CD4-positive, CD25-positive, alpha-beta regulatory T cell (primary cell): Measurements from ENCODE around the gene GPR137. TPM values are rescaled to one million over a fixed set of nuclear protein-coding genes. Genes with fewer than 3 reads are reported as not detected.
A peak's percentile ranks its signal among the peaks of the same experiment; 100 is the strongest.

Experiments used
- ATAC-seq, 2 donors: fragments of 150-1000 bp; cut with Tn5 transposase; one replicate each; pipeline ENCODE4 v1.10.0; 2021; ENCODE audit warnings: low read depth in 2 of 2, moderate number of reproducible peaks in 2 of 2, moderate library complexity in 1 of 2
- DNase-seq, 3 donors: peaks; one replicate each; pipeline versions ENCODE4 v3.0.0 to v3.0.0-alpha.2; 2012 to 2022; ENCODE audit warnings: mixed read lengths in 1 of 3
- H3K27ac ChIP-seq: one replicate; pipeline ENCODE4 v1.7.0; 2013; ENCODE audit warnings: mild to moderate bottlenecking, low read length; ENCODE audit not compliant: insufficient read depth, poor library complexity, severe bottlenecking
- H3K27me3 ChIP-seq: one replicate; pipeline ENCODE4 v1.7.0; 2013; ENCODE audit warnings: low read length; ENCODE audit not compliant: control insufficient read depth, insufficient read depth
- H3K36me3 ChIP-seq: one replicate; pipeline ENCODE4 v1.7.0; 2013; ENCODE audit warnings: mild to moderate bottlenecking, low read length, moderate library complexity; ENCODE audit not compliant: control insufficient read depth, insufficient read depth
- H3K4me1 ChIP-seq: 2 replicates; pipeline ENCODE4 v1.7.0; 2013; ENCODE audit warnings: mild to moderate bottlenecking, low read length; ENCODE audit not compliant: insufficient read depth, control insufficient read depth, poor library complexity, severe bottlenecking
- H3K4me3 ChIP-seq: one replicate; pipeline ENCODE4 v1.7.0; 2013; ENCODE audit warnings: low read depth, mild to moderate bottlenecking, low read length, moderate library complexity
- H3K9me3 ChIP-seq, 2 experiments: 1 replicate in 1 of 2; 2 replicates in 1 of 2; pipeline ENCODE4 v1.7.0; 2013; ENCODE audit warnings: low read length in 2 of 2, mild to moderate bottlenecking in 1 of 2, moderate library complexity in 1 of 2; ENCODE audit not compliant: control insufficient read depth in 2 of 2
- H3K27ac Mint-ChIP-seq, 3 donors: one replicate each; pipeline ENCODE4 v1.8.0; 2020 to 2022; ENCODE audit warnings: mild to moderate bottlenecking in 3 of 3, mixed read lengths in 3 of 3, moderate library complexity in 2 of 3
- H3K27me3 Mint-ChIP-seq: one replicate; pipeline ENCODE4 v1.8.0; 2022; ENCODE audit warnings: mild to moderate bottlenecking, mixed read lengths
- H3K36me3 Mint-ChIP-seq: one replicate; pipeline ENCODE4 v1.8.0; 2020; ENCODE audit warnings: mixed read lengths
- H3K4me1 Mint-ChIP-seq, 4 donors: one replicate each; pipeline ENCODE4 v1.8.0; 2020 to 2022; ENCODE audit warnings: mixed read lengths in 4 of 4, mild to moderate bottlenecking in 1 of 4
- H3K4me3 Mint-ChIP-seq, 4 donors: one replicate each; pipeline ENCODE4 v1.8.0; 2020 to 2022; ENCODE audit warnings: mild to moderate bottlenecking in 4 of 4, mixed read lengths in 4 of 4, moderate library complexity in 3 of 4
- H3K9me3 Mint-ChIP-seq, 7 donors: one replicate each; pipeline ENCODE4 v1.8.0; 2020 to 2022; ENCODE audit warnings: mixed read lengths in 7 of 7, mild to moderate bottlenecking in 3 of 7, moderate library complexity in 2 of 7
- polyA plus RNA-seq, 4 donors: library from polyadenylated mRNA; unstranded; fragments of 300-500 nt; fragmentation: Illumina TruSeq; gene quantifications; one replicate each; pipeline ENCODE4 v1.2.3, GENCODE V29; 2021
- total RNA-seq: library from RNA; stranded (reverse); gene quantifications from one replicate; pipeline ENCODE4 v1.2.3, GENCODE V29; 2022

The GPR137 gene
- total and polyA plus RNA-seq, 5 donors from 2014 or later = 4.1 to 26.0 (median 6.5) TPM

DNA sequence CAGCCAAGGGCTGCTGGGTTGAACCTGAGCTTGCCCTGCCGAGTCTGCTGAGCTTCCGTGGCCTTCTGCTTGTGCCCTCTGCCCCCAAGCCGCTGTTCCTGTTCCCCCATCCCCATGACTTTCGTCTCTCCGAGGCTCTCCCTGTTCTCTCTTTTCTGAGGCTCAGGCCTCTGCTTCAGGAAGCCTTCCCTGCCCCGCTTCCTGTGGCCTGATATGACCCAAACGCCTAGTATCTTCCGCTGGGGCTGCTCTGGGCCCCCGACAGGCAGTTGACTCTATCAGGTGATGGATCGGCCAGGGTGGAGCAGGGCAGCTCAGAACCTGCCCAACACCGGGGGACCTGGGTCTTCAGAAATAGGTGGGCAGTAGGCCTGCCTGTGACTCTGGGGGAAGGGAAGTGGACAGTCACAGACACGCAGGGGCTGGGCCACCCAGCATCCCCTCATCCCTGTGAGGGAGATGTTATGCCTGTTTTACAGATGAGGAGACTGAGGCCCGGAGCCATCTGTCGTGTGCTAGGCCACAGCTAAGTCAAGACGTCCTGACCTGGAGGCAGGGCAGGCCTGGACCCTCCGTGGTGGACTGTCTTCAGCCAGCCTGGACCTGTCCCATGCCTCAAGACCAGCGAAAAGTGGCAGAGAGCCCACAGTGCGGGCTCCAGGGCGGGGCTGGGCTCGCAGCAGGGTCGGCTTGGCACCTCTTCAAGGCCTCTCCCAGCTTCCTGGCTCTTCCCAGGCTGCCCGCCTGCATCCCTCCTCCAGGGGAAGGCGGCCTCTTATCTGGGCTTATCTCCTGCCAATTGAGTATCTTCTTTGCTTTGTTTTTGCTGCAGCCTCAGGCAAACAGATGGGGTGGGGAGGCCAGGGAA, 17.4 kb upstream of the GPR137 start:
- no peaks in the 10 kb centered on the region for H3K36me3 ChIP-seq
- peak overlapping the region; percentile 92 to 97 (median 96) for H3K4me3 Mint-ChIP-seq
- no peak for ATAC-seq
- H3K27ac ChIP-seq = peak overlapping the region; percentile 98
- H3K27me3 ChIP-seq = no peaks in the 10 kb centered on the region
- H3K9me3 Mint-ChIP-seq = peaks cover 0 to 3% (median 0%) of the 10 kb centered on the region in 7 donors
- H3K36me3 Mint-ChIP-seq = no peaks in the 10 kb centered on the region
- no peaks in the 10 kb centered on the region for H3K9me3 ChIP-seq
- H3K27ac Mint-ChIP-seq = peak overlapping the region; percentile 92 to 98 (median 95)
- peaks cover 0 to 33% (median 19%) of the 10 kb centered on the region in 4 donors for H3K4me1 Mint-ChIP-seq
- peaks cover 27% of the 10 kb centered on the region for H3K4me1 ChIP-seq
- H3K4me3 ChIP-seq = peak overlapping the region; percentile 59
- no peak for DNase-seq
- H3K27me3 Mint-ChIP-seq = peaks cover 8% of the 10 kb centered on the region

DNA sequence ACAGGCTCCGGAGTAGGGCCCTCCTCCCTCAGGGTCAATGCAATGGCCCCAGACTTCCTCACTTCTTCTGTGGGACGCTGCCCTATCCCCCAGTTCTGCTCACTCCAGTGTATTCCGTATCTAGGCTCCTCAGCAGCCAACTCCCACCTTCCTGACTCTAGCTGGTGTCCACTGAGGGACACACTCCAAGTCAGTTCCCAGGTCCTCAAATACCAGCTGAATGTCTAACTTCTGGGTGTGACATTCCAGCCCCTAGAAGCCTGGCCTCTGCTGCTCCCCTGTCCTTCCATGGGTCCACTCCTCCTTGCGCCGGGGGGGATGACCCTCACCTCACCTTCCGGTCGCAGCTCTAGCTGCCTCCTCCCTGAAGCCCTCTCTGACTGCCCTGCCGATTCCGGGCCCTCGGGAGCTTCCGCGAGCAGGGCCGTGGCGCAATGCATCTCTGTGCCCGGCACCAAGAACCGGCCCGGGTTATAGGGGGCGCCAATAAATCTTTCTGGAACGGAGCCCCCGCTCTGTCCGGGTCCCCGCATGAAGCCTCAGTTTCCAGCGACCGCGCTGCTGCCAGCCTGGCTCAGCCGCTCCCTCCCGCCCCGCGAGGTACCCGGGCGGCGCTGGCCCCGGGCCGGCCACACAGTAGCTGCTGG, 16.6 kb upstream of the GPR137 start:
- Histone ChIP-seq H3K4me1 (peaks cover 27% of the 10 kb centered on the region), H3K27ac (peak overlapping the region; percentile 98), H3K4me3 (peak overlapping the region; percentile 59), H3K36me3 (no peaks in the 10 kb centered on the region), H3K9me3 (no peaks in the 10 kb centered on the region), H3K27me3 (no peaks in the 10 kb centered on the region)
- Mint-ChIP-seq H3K4me1 (peaks cover 0 to 33% (median 19%) of the 10 kb centered on the region in 4 donors), H3K4me3 (peak overlapping the region; percentile 92 to 97 (median 96)), H3K9me3 (peaks cover 0 to 3% (median 0%) of the 10 kb centered on the region in 7 donors), H3K36me3 (no peaks in the 10 kb centered on the region), H3K27me3 (peaks cover 8% of the 10 kb centered on the region), H3K27ac (peak overlapping the region; percentile 77 to 98 (median 95))
- DNase-seq (peak in 1 of 3 donors; percentile 58), ATAC-seq (no peak)

DNA sequence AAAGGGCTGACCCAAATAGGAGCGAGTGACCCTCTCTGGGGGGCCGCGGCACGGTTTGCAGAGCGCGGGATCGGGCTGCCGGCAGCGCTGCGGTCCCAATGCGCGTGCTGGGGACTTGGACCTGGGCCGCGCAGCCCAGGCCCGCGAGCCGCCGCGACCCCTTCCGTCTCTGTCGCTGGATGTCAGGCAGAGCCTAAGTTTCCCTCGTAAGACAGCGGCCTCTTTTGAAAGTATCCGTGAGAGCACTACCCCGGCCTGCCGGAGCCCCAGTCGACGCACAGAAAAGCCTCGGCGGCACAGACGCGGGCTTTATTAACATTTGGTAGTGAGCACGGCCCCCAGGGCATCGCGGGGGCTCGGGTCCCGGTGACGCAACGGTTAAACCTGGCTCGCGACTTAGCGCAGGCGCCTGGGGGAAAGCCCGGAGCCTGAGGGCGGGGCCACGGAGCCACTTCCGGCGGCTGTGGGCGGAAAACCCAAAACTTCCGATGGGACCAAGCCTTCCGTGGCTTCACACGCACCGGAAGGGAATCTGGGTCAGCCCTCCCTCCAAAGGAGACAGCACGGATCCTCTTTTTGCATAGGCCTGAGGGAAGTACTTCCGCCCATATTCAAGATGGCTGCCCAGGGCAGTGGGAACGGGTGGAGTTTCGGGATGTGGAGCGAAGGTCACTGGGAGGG, 16.0 kb upstream of the GPR137 start:
- Histone ChIP-seq H3K36me3 (no peaks in the 10 kb centered on the region), H3K27ac (peak overlapping the region; percentile 98), H3K4me1 (peaks cover 27% of the 10 kb centered on the region), H3K27me3 (no peaks in the 10 kb centered on the region), H3K4me3 (peak overlapping the region; percentile 84), H3K9me3 (no peaks in the 10 kb centered on the region)
- Mint-ChIP-seq H3K27ac (peak overlapping the region; percentile 96 to 99 (median 98)), H3K27me3 (peaks cover 8% of the 10 kb centered on the region), H3K4me1 (peaks cover 0 to 33% (median 18%) of the 10 kb centered on the region in 4 donors), H3K4me3 (peak overlapping the region; percentile 92 to 97 (median 96)), H3K36me3 (no peaks in the 10 kb centered on the region), H3K9me3 (peaks cover 0 to 3% (median 0%) of the 10 kb centered on the region in 7 donors)
- DNase-seq = peak; percentile 95 to 99 (median 96)
- ATAC-seq = peak; percentile 72 to 75

DNA sequence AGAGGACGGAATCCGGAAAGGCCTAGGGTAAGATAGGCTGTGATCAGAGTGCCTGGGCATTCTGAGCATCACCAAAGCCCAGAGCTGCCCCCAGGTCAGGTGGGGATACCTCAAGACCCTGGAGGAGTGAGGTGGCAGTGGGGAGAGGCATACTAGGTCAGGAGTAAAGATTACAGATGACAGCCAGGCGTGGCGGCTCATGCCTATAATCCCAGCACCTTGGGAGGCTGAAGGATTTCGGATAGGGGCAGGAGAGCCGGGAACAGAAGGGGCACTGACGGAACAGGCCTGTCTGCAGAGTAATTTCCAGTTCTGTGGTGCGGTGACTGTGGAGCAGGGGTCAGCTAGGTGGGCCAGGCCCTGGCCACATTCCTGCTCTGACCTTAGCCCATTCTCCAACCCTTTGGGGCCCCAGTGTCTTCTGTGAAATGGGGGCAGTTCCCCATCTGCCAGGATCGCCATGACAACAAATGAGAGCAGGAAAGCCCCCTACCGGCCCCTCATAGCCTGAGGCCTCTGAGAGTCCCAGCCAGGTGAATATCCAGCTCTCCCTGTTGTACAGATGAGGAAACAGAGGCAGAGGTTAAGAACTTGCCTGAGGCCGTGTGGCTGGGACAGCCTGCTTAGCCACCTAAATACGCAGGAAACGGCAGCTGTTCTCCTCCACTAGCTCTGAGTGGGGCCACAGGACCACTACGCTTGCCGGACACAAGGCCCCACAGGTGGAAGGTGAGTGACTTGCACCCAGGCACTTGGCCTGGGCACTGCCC, 10.4 kb upstream of the GPR137 start:
- Histone ChIP-seq H3K4me3 (no peak overlapping the region), H3K9me3 (no peaks in the 10 kb centered on the region), H3K27me3 (no peaks in the 10 kb centered on the region), H3K27ac (no peak overlapping the region), H3K36me3 (peaks cover 14% of the 10 kb centered on the region), H3K4me1 (peaks cover 12% of the 10 kb centered on the region)
- no peak for DNase-seq
- Mint-ChIP-seq H3K4me3 (peak overlapping the region in 1 of 4 donors; percentile 61), H3K4me1 (peaks cover 0 to 10% (median 5%) of the 10 kb centered on the region in 4 donors), H3K9me3 (peaks cover 0 to 2% (median 0%) of the 10 kb centered on the region in 7 donors), H3K27me3 (peaks cover 3% of the 10 kb centered on the region), H3K36me3 (peaks cover 2% of the 10 kb centered on the region), H3K27ac (no peak overlapping the region)
- no peak for ATAC-seq

DNA sequence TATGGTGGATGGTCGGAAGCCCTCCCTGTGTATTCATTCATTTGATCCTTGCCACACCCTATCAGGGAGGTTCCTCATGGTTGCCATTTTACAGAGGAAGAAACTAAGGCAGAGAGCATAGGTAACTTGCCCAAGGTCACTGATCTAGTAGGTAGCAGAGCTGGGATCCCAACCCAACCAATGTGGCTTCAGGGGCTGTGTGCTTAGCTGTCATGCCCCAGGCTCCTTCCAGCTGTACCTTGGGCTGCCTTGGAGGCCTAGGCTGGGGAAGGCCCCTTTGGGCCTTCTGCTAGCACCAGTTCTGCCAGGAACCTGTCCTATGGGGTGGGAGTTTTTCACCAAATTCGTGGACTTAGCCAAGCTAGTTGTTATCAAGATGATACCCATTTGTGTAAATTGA, 9.8 kb upstream of the GPR137 start:
- H3K27ac Mint-ChIP-seq = no peak overlapping the region
- H3K27me3 ChIP-seq = no peaks in the 10 kb centered on the region
- H3K4me1 Mint-ChIP-seq = peaks cover 0 to 8% (median 3%) of the 10 kb centered on the region in 4 donors
- H3K27me3 Mint-ChIP-seq = no peaks in the 10 kb centered on the region
- no peaks in the 10 kb centered on the region for H3K9me3 Mint-ChIP-seq
- H3K4me3 Mint-ChIP-seq = peak overlapping the region in 2 of 4 donors; percentile 38
- H3K36me3 ChIP-seq = peaks cover 14% of the 10 kb centered on the region
- no peak for DNase-seq
- H3K4me1 ChIP-seq = peaks cover 6% of the 10 kb centered on the region
- peaks cover 2% of the 10 kb centered on the region for H3K36me3 Mint-ChIP-seq
- no peak for ATAC-seq
- no peaks in the 10 kb centered on the region for H3K9me3 ChIP-seq
- H3K27ac ChIP-seq = no peak overlapping the region
- H3K4me3 ChIP-seq = no peak overlapping the region

DNA sequence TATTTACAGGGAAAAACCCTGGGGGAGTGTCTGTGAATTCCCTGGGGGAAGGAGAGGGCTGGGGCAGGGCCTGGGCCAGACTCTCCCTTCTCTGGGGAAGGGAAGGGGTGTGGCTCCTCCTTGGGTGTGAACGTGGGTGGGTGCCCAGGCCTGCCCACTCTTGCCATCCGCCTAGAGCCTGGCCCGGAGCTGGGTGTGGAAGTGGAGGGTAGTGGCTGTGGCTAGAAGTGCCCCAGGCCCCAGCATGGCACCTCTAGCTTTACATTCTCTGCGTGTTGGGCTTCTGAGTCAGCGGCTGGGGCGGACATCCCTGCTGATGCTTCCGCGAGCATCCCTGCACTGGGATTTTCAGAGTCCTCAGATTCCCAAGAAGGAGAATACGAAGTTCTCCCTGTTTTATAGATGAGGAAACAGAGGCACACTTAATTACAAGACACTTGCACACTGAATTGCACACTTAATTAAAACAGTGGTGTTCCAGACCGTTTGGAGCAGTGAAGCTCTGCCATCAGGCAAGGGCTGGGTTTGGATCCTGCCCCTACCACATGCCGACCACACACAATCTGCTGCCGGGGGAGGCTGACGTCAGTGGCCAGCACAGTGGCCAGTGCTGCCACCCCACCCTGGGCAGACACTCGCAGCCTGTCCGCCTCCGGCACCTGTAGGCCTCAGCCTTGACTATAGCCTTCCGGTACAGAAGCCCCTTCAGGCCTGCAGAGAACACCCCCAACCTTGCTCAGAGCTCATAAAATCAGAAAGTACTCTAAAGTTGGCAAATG, 8.8 kb upstream of the GPR137 start:
- no peaks in the 10 kb centered on the region for H3K27me3 ChIP-seq
- H3K9me3 Mint-ChIP-seq = no peaks in the 10 kb centered on the region
- no peaks in the 10 kb centered on the region for H3K27me3 Mint-ChIP-seq
- no peak overlapping the region for H3K27ac ChIP-seq
- H3K4me1 Mint-ChIP-seq = peaks cover 0 to 8% (median 4%) of the 10 kb centered on the region in 4 donors
- no peak overlapping the region for H3K4me3 Mint-ChIP-seq
- H3K4me1 ChIP-seq = peaks cover 2% of the 10 kb centered on the region
- no peak overlapping the region for H3K4me3 ChIP-seq
- no peak for DNase-seq
- peak overlapping the region in 1 of 3 donors; percentile 49 for H3K27ac Mint-ChIP-seq
- peaks cover 14% of the 10 kb centered on the region for H3K36me3 ChIP-seq
- no peaks in the 10 kb centered on the region for H3K9me3 ChIP-seq
- ATAC-seq = no peak
- peaks cover 9% of the 10 kb centered on the region for H3K36me3 Mint-ChIP-seq
